ENCODE measurements around the gene PINK1.

DNA sequence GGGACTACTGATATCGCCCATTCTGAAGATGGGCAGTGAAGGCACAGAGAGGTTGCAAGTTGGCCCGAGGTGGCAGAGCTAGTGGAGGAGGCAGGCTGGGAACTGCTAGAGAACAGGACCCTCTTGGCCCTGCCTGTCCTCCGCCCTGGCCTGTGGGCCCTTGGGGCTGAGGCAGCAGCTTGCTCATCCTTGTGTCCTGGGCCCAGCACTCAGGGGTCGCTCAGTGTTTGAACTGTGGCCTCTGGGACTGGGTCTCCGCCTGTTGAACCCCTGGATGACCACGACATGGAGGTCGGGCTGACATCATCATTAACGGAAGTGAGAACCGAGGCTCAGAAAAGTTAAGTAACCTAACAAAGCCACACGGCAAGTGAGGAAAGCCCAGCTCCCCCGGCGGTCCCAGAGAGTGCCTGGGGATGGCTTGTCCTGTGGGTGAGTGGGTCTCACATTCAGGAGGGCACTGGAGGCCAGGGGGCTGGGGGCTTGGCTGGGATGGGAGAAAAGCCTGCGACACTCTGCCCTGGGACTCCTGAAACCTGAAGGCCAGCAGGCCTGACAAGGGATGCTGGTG is 50.9 kb downstream of the PINK1 start:
- TF ChIP-seq CTCF (IDR thresholded peaks at IDR 0.05) (no peak), POLR2A (IDR thresholded peaks at IDR 0.05) (no peak)
